Mucosa of descending colon (tissue), 3 donors: ENCODE measurements around the gene PGAP2. TPM values are rescaled to one million over a fixed set of nuclear protein-coding genes. Genes with fewer than 3 reads are reported as not detected.
"Not testable (repeated sequence)": the region's sequence is repeated elsewhere in the genome, so short reads cannot be mapped to it uniquely, and the experiment has no call there.

Experiments
- ATAC-seq: fragments of 200-7000 bp; cut with Tn5 transposase; one replicate; pipeline ENCODE4 v1.9.1; 2020; ENCODE audit warnings: mild to moderate bottlenecking, moderate library complexity
- DNase-seq, 3 donors: peaks; one replicate each; pipeline ENCODE4 v3.0.0-alpha.2; 2020
- H3K36me3 ChIP-seq: fragments of 200-600 bp; one replicate; pipeline ENCODE4 v1.8.0; 2021; ENCODE audit warnings: low read depth, mild to moderate bottlenecking
- H3K4me1 ChIP-seq: fragments of 200-600 bp; one replicate; pipeline ENCODE4 v1.8.0; 2021; ENCODE audit warnings: low read depth, mild to moderate bottlenecking
- H3K4me3 ChIP-seq: fragments of 200-600 bp; one replicate; pipeline ENCODE4 v1.8.0; 2021; ENCODE audit warnings: mild to moderate bottlenecking
- H3K9me3 ChIP-seq: fragments of 200-600 bp; one replicate; pipeline ENCODE4 v1.8.0; 2021; ENCODE audit warnings: mild to moderate bottlenecking
- CTCF ChIP-seq: fragments of 200-600 bp; IDR thresholded peaks from one replicate; pipeline ENCODE4 v1.8.0; 2022; ENCODE audit warnings: antibody characterized with exemption, mild to moderate bottlenecking
- intact Hi-C, 2 donors: fragments of 100-400 bp; cut with DNase I in 1 of 2; cut with micrococcal nuclease in 1 of 2; formaldehyde crosslinking; loops; one replicate each; pipeline versions ENCODE4 v1.11.0 to v1.11.1; 2022; cut with DNase I, micrococcal nuclease
- total RNA-seq, 3 donors: library from RNA; stranded (reverse); fragmentation: NEBNext Ultra II Directional in 2 of 3; extraction: Animal tissue kit (Norgen Biotek cat#: 25700) in 2 of 3; gene quantifications; one replicate each; pipeline versions ENCODE4 v1.2.1 to v1.2.4, GENCODE V29; 2021 to 2023
- donor health status: DM: no; HTN: no; CAD: no; lungs with moderate emphysema.
- donor health status: DM: no; HTN: no; CAD: no.
- donor health status: DM: no; HTN: yes; CAD: no.

PGAP2 gene
- total RNA-seq, 3 donors from 2014 or later: 15.7 to 32.8 (median 25.9) TPM

GRCh38 chr11:3781423-3781822 lies 26.9 kb upstream of the PGAP2 start:
- TF ChIP-seq CTCF: no peak
- Histone ChIP-seq H3K4me3 (no peak overlapping the region), H3K4me1 (peaks cover 7% of the 10 kb centered on the region), H3K36me3 (peaks cover 5% of the 10 kb centered on the region), H3K9me3 (no peaks in the 10 kb centered on the region)
- no peak for ATAC-seq
- intact Hi-C loops: no loop called here
- no peak for DNase-seq

GRCh38 chr11:3782963-3783362 lies 25.4 kb upstream of the PGAP2 start:
- ATAC-seq (peak; percentile 22), DNase-seq (no peak)
- Histone ChIP-seq H3K4me1 (peaks cover 8% of the 10 kb centered on the region), H3K4me3 (no peak overlapping the region), H3K9me3 (no peaks in the 10 kb centered on the region), H3K36me3 (no peaks in the 10 kb centered on the region)
- no peak for TF ChIP-seq CTCF
- intact Hi-C loops: no loop called here

DNA sequence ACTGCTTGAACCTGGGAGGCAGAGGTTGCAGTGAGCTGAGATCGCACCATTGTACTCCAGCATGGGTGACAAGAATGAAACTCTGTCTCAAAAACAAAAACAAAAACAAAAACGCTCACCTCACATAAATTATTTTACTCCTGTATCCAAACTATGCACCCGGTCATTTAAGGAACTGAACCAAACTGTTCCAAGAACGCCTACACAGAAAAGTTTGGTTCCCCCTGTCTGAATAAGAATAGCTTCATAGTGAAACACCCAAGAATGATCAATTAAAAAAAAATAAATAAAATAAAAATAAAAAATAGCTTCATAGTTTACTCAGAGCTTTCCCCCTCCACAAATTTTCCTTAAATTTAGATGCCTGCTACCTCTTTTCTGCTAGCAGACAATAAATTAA lies 24.7 kb upstream of the PGAP2 start:
- H3K4me1 ChIP-seq: peaks cover 8% of the 10 kb centered on the region
- no peak for ATAC-seq
- no peaks in the 10 kb centered on the region for H3K9me3 ChIP-seq

DNA sequence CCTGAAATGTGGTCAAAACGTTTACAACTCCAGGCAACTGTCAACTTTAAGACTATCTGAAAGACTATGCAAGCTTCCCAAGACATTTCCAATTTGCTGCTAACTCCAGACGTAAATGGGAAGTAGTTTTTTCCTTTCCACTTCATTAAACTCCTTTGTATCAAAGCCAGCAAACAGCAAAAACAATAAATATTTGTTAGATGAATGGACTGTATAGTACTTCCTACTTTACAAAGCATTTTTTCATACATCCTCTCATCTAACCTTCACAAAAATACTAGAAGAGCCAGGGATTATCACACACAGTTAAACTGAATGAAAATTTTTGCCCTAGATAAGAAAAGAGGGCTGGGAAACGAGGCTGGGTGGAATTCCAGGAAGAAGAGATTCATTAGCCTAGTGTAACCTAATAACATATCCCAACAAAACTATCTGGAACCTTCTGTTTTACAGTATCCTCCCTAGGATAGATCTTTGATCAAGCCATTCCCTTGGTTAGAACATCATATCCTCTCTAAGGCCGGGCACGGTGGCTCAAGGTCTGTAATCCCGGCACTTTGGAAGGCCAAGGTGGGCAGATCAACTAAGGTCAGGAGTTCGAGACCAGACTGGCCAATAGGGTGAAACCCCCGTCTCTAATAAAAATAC lies 21.5 kb upstream of the PGAP2 start:
- intact Hi-C loops: no loop called here
- no peak overlapping the region for H3K4me3 ChIP-seq
- H3K4me1 ChIP-seq: peaks cover 8% of the 10 kb centered on the region
- no peak for TF ChIP-seq CTCF
- H3K36me3 ChIP-seq: no peaks in the 10 kb centered on the region
- DNase-seq (no peak), ATAC-seq (no peak)
- no peaks in the 10 kb centered on the region for H3K9me3 ChIP-seq

More for the DNA sequence above, 24.7 kb upstream of the PGAP2 start:
- no peak for DNase-seq
- H3K4me3 ChIP-seq: no peak overlapping the region
- H3K36me3 ChIP-seq: no peaks in the 10 kb centered on the region
- no peak for TF ChIP-seq CTCF
- intact Hi-C loops: no loop called here

- H3K36me3 ChIP-seq, H3K4me3 ChIP-seq, H3K9me3 ChIP-seq, DNase-seq, intact Hi-C loops, ATAC-seq: not testable (repeated sequence)
- H3K4me1 ChIP-seq: peaks cover 19% of the 10 kb centered on the region
Observed at GRCh38 chr11:3794387-3794786, 14.0 kb upstream of the PGAP2 start.

- intact Hi-C loops: no loop called here
- no peak for TF ChIP-seq CTCF
Observed at GRCh38 chr11:3795131-3796001, 13.0 kb upstream of the PGAP2 start.

More at GRCh38 chr11:3795131-3796001, 13.0 kb upstream of the PGAP2 start:
- H3K9me3 ChIP-seq: no peaks in the 10 kb centered on the region
- DNase-seq (no peak), ATAC-seq (no peak)
- peaks cover 19% of the 10 kb centered on the region for H3K4me1 ChIP-seq
- no peaks in the 10 kb centered on the region for H3K36me3 ChIP-seq
- H3K4me3 ChIP-seq: no peak overlapping the region
